ENCODE data around the gene TTC19.

GRCh38 chr17:16052486-16052885 lies 52.9 kb downstream of the TTC19 start:
- TF ChIP-seq, protein P1, sequence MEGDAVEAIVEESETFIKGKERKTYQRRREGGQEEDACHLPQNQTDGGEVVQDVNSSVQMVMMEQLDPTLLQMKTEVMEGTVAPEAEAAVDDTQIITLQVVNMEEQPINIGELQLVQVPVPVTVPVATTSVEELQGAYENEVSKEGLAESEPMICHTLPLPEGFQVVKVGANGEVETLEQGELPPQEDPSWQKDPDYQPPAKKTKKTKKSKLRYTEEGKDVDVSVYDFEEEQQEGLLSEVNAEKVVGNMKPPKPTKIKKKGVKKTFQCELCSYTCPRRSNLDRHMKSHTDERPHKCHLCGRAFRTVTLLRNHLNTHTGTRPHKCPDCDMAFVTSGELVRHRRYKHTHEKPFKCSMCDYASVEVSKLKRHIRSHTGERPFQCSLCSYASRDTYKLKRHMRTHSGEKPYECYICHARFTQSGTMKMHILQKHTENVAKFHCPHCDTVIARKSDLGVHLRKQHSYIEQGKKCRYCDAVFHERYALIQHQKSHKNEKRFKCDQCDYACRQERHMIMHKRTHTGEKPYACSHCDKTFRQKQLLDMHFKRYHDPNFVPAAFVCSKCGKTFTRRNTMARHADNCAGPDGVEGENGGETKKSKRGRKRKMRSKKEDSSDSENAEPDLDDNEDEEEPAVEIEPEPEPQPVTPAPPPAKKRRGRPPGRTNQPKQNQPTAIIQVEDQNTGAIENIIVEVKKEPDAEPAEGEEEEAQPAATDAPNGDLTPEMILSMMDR (conservative IDR thresholded peaks at IDR 0.05), result no peak
- no peak for TF ChIP-seq EZH2 (IDR thresholded peaks at IDR 0.05; ENCODE audit: low read depth)
